HUDEP-2 (cell line): ENCODE results near the gene ISM1.

Source experiments
- DNase-seq, 76 experiments: peaks; one replicate each; lab custom pipeline; 2025; ENCODE audit not compliant: unreplicated experiment in 76 of 76; lab: John Stamatoyannopoulos, UW

Gene ISM1

GRCh38 chr20:13278812-13279570 lies 57.9 kb downstream of the ISM1 start:
- DNase-seq, result no peak

- DNase-seq, result no peak
Observed at GRCh38 chr20:13280609-13281324, 59.7 kb downstream of the ISM1 start.

- no peak for DNase-seq
Observed at GRCh38 chr20:13283869-13284829, 63.1 kb downstream of the ISM1 start.

- DNase-seq, result no peak
Observed at GRCh38 chr20:13284830-13285229, 63.8 kb downstream of the ISM1 start.

- DNase-seq, result no peak
Observed at GRCh38 chr20:13285408-13285807, 64.3 kb downstream of the ISM1 start.

GRCh38 chr20:13286052-13286451 lies 65.0 kb downstream of the ISM1 start:
- DNase-seq, result no peak

GRCh38 chr20:13286607-13287006 lies 65.5 kb downstream of the ISM1 start:
- no peak for DNase-seq

- no peak for DNase-seq
Observed at GRCh38 chr20:13288357-13288756, 67.3 kb downstream of the ISM1 start.

- no peak for DNase-seq
Observed at GRCh38 chr20:13289031-13289430, 68.0 kb downstream of the ISM1 start.

- DNase-seq, result no peak
Observed at GRCh38 chr20:13290724-13291123, 69.7 kb downstream of the ISM1 start.

GRCh38 chr20:13291157-13291556 lies 70.1 kb downstream of the ISM1 start:
- DNase-seq, result no peak

GRCh38 chr20:13292201-13292885 lies 71.3 kb downstream of the ISM1 start:
- DNase-seq, result no peak

- no peak for DNase-seq
Observed at GRCh38 chr20:13294522-13294921, 73.4 kb downstream of the ISM1 start.

GRCh38 chr20:13295637-13296036 lies 74.6 kb downstream of the ISM1 start:
- no peak for DNase-seq

GRCh38 chr20:13296070-13296469 lies 75.0 kb downstream of the ISM1 start:
- DNase-seq, result no peak

- DNase-seq, result no peak
Observed at GRCh38 chr20:13297147-13297899, 76.2 kb downstream of the ISM1 start.

GRCh38 chr20:13298692-13299373 lies 77.8 kb downstream of the ISM1 start:
- DNase-seq, result no peak

GRCh38 chr20:13299401-13299800 lies 78.3 kb downstream of the ISM1 start:
- DNase-seq, result no peak

GRCh38 chr20:13301596-13301995 lies 80.5 kb downstream of the ISM1 start:
- no peak for DNase-seq
